ENCODE results near the gene CTNNA2.

DNA sequence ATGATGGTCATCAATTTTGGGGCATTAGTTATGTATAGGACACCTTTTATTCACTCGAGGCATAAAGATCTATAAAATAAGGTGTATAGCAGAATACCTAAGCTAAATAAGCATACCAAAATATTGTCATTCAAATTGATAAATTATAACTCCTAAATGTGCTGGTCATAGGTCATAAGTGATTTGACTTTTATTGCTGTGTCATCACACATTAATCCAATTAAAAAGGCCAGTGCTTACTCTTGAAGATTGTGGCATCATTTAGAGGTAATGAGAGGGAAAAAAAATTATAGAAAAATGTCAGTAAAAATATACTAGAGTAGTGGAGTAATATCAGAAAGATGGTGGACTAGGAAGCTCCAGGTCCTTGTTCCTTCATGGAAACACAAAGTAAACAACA is 1138.6 kb downstream of the CTNNA2 start:
- TF ChIP-seq, protein P1, sequence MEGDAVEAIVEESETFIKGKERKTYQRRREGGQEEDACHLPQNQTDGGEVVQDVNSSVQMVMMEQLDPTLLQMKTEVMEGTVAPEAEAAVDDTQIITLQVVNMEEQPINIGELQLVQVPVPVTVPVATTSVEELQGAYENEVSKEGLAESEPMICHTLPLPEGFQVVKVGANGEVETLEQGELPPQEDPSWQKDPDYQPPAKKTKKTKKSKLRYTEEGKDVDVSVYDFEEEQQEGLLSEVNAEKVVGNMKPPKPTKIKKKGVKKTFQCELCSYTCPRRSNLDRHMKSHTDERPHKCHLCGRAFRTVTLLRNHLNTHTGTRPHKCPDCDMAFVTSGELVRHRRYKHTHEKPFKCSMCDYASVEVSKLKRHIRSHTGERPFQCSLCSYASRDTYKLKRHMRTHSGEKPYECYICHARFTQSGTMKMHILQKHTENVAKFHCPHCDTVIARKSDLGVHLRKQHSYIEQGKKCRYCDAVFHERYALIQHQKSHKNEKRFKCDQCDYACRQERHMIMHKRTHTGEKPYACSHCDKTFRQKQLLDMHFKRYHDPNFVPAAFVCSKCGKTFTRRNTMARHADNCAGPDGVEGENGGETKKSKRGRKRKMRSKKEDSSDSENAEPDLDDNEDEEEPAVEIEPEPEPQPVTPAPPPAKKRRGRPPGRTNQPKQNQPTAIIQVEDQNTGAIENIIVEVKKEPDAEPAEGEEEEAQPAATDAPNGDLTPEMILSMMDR (IDR thresholded peaks at IDR 0.05): no peak
- no peak for TF ChIP-seq POLR2A (IDR thresholded peaks at IDR 0.05)

All from uterus (tissue), 2 donors.